Activated CD8-positive, alpha-beta memory T cell treated with anti-CD3 and anti-CD28 coated beads, Interleukin-2, amount 50 U/mL, for 24 hours (primary cell): ENCODE results near the gene SMG7.

ENCODE experiments used
- DNase-seq: peaks from one replicate; pipeline ENCODE4 v3.0.0-alpha.2; 2020; ENCODE audit errors: extremely low read depth

The SMG7 gene

GRCh38 chr1:183512450-183512849 is 40.2 kb downstream of the SMG7 start:
- DNase-seq = no peak

GRCh38 chr1:183514235-183514634 is 41.9 kb downstream of the SMG7 start:
- DNase-seq = no peak

- no peak for DNase-seq
Measured at GRCh38 chr1:183515002-183515689, 42.8 kb downstream of the SMG7 start.

- DNase-seq = no peak
Measured at GRCh38 chr1:183516725-183517124, 44.4 kb downstream of the SMG7 start.

- no peak for DNase-seq
Measured at GRCh38 chr1:183517401-183517800, 45.1 kb downstream of the SMG7 start.

GRCh38 chr1:183520379-183520778 is 48.1 kb downstream of the SMG7 start:
- DNase-seq = no peak

- no peak for DNase-seq
Measured at GRCh38 chr1:183522104-183522503, 49.8 kb downstream of the SMG7 start.

GRCh38 chr1:183528577-183528976 is 56.3 kb downstream of the SMG7 start:
- no peak for DNase-seq

- no peak for DNase-seq
Measured at GRCh38 chr1:183533617-183534174, 61.4 kb downstream of the SMG7 start.

- DNase-seq = no peak
Measured at GRCh38 chr1:183537405-183537804, 65.1 kb downstream of the SMG7 start.

GRCh38 chr1:183543619-183544204 is 71.4 kb downstream of the SMG7 start:
- DNase-seq = no peak

- no peak for DNase-seq
Measured at GRCh38 chr1:183544598-183545297, 72.4 kb downstream of the SMG7 start.

- DNase-seq = no peak
Measured at GRCh38 chr1:183546427-183546826, 74.1 kb downstream of the SMG7 start.

- no peak for DNase-seq
Measured at GRCh38 chr1:183548116-183548515, 75.8 kb downstream of the SMG7 start.

- no peak for DNase-seq
Measured at GRCh38 chr1:183550915-183551314, 78.6 kb downstream of the SMG7 start.

GRCh38 chr1:183551924-183552323 is 79.6 kb downstream of the SMG7 start:
- DNase-seq = no peak

- DNase-seq = no peak
Measured at GRCh38 chr1:183552441-183552840, 80.1 kb downstream of the SMG7 start.

GRCh38 chr1:183552891-183553290 is 80.6 kb downstream of the SMG7 start:
- no peak for DNase-seq

GRCh38 chr1:183553331-183553730 is 81.0 kb downstream of the SMG7 start:
- DNase-seq = no peak

- DNase-seq = no peak
Measured at GRCh38 chr1:183553764-183554163, 81.5 kb downstream of the SMG7 start.

- no peak for DNase-seq
Measured at GRCh38 chr1:183554577-183554976, 82.3 kb downstream of the SMG7 start.

GRCh38 chr1:183559061-183559460 is 86.8 kb downstream of the SMG7 start:
- DNase-seq = no peak

GRCh38 chr1:183562701-183563100 is 90.4 kb downstream of the SMG7 start:
- no peak for DNase-seq
